ENCODE data around the gene PBXIP1.
"Not testable (repeated sequence)": the region's sequence is repeated elsewhere in the genome, so short reads cannot be mapped to it uniquely, and the experiment has no call there.

Gene PBXIP1

GRCh38 chr1:154994591-154994990 is 38.7 kb upstream of the PBXIP1 start:
- no peak for DNase-seq

- DNase-seq = no peak
These were observed 38.3 kb upstream of the PBXIP1 start for GRCh38 chr1:154994269-154994587.

- no peak for DNase-seq
These were observed 37.8 kb upstream of the PBXIP1 start, which contains the start of gene LENEP for GRCh38 chr1:154993572-154994268. Gene LENEP, plus strand, starts transcription at chr1:154993586. Its CDS starts 22 bp downstream, at chr1:154993608.

GRCh38 chr1:154992721-154993571 is 37.0 kb upstream of the PBXIP1 start:
- DNase-seq = no peak

GRCh38 chr1:154990276-154990675 is 34.4 kb upstream of the PBXIP1 start:
- no peak for DNase-seq

- no peak for DNase-seq
These were observed 33.4 kb upstream of the PBXIP1 start for GRCh38 chr1:154989195-154989860.

GRCh38 chr1:154988058-154988954 is 32.4 kb upstream of the PBXIP1 start:
- no peak for DNase-seq

- DNase-seq = no peak
These were observed 31.4 kb upstream of the PBXIP1 start for GRCh38 chr1:154987326-154987725.

GRCh38 chr1:154986736-154987135 is 30.8 kb upstream of the PBXIP1 start:
- not testable (repeated sequence) for DNase-seq

- DNase-seq = no peak
These were observed 28.0 kb upstream of the PBXIP1 start for GRCh38 chr1:154983776-154984466.

GRCh38 chr1:154982897-154983648 is 27.2 kb upstream of the PBXIP1 start, which contains the start of gene FLAD1:
Gene FLAD1, plus strand, starts transcription at chr1:154983344. Its CDS starts 351 bp downstream, at chr1:154983695.
- DNase-seq = peak; percentile 100

- DNase-seq = no peak
These were observed 26.4 kb upstream of the PBXIP1 start for GRCh38 chr1:154982341-154982740.

- no peak for DNase-seq
These were observed 22.5 kb upstream of the PBXIP1 start for GRCh38 chr1:154978360-154978759.

GRCh38 chr1:154977762-154978161 is 21.9 kb upstream of the PBXIP1 start:
- DNase-seq = not testable (repeated sequence)

GRCh38 chr1:154975409-154976059 is 19.6 kb upstream of the PBXIP1 start:
- no peak for DNase-seq

- peak; percentile 95 for DNase-seq
These were observed 19.0 kb upstream of the PBXIP1 start for GRCh38 chr1:154974808-154975408.

- DNase-seq = peak; percentile 100
These were observed 18.4 kb upstream of the PBXIP1 start, which contains the start of gene CKS1B for GRCh38 chr1:154974102-154974807. Gene CKS1B, plus strand, starts transcription at chr1:154974681. Its CDS starts 65 bp downstream, at chr1:154974746.

GRCh38 chr1:154973344-154974101 is 17.6 kb upstream of the PBXIP1 start:
- peak; percentile 95 for DNase-seq
